C4-2B (cell line): ENCODE measurements around the gene ENDOU.

ENCODE experiments used
- ZFX ChIP-seq: fragments of 450-650 bp; IDR thresholded peaks from 2 replicates; pipeline ENCODE4 v1.6.1; 2017
- TF ChIP-seq, protein P1 (sequence below): fragments of 450-650 bp; conservative IDR thresholded peaks from 2 replicates; pipeline ENCODE4 v1.5.1; 2017; ENCODE audit warnings: mild to moderate bottlenecking

DNA sequence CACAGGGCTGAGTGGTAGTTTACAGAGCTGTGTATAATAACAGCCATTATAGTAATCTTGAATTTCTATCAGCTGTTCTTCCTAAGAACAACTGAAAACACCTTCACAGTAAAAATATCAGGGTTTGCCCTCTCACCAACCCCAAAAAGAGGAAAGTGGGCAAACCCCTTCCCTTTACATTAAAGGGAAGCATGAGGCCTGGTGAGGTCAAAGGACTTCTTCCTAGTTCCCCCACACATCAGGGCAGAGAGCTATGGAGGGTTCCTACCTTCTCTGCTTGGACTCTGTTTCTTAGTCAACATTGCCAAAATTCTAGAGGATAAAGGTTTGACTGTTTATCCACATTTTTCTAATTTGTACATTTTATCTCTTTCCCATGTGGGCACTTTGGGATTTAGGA, 15.0 kb downstream of the ENDOU start:
- TF ChIP-seq, protein P1, sequence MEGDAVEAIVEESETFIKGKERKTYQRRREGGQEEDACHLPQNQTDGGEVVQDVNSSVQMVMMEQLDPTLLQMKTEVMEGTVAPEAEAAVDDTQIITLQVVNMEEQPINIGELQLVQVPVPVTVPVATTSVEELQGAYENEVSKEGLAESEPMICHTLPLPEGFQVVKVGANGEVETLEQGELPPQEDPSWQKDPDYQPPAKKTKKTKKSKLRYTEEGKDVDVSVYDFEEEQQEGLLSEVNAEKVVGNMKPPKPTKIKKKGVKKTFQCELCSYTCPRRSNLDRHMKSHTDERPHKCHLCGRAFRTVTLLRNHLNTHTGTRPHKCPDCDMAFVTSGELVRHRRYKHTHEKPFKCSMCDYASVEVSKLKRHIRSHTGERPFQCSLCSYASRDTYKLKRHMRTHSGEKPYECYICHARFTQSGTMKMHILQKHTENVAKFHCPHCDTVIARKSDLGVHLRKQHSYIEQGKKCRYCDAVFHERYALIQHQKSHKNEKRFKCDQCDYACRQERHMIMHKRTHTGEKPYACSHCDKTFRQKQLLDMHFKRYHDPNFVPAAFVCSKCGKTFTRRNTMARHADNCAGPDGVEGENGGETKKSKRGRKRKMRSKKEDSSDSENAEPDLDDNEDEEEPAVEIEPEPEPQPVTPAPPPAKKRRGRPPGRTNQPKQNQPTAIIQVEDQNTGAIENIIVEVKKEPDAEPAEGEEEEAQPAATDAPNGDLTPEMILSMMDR, result no peak
- no peak for TF ChIP-seq ZFX
